A673 (cell line): ENCODE results near the gene HOMER3. TPM values are rescaled to one million over a fixed set of nuclear protein-coding genes. Genes with fewer than 3 reads are reported as not detected.
A peak's percentile ranks its signal among the peaks of the same experiment; 100 is the strongest.

Experiments used
- BruUV-seq: library from RNA; stranded (reverse); fragments of 400-500 nt; replicated peaks from 2 replicates; lab custom pipeline; 2021; lab: Mats Ljungman, UMichigan
- CTCF ChIA-PET: fragments of 300-600 bp; sonication (Branson Sonifier 250); formaldehyde crosslinking; loops from one replicate; lab custom pipeline; 2022; ENCODE audit warnings: antibody characterized with exemption; lab: Charles Lee
- POLR2A ChIA-PET: fragments of 300-600 bp; sonication (Branson Sonifier 250); formaldehyde crosslinking; loops from one replicate; lab custom pipeline; 2022; ENCODE audit warnings: antibody characterized with exemption; ENCODE audit not compliant: low non-redundant PET; lab: Charles Lee
- DNase-seq: peaks from one replicate; pipeline ENCODE4 v3.0.0-alpha.2; 2015; ENCODE audit warnings: low spot score
- H3K27ac ChIP-seq: fragments of 200-600 bp; sonication (generic); 2 replicates; pipeline ENCODE4 v1.5.1; 2016; ENCODE audit warnings: mixed run types, low read depth, mild to moderate bottlenecking, mixed read lengths, antibody characterized with exemption, low read length; ENCODE audit not compliant: poor library complexity, severe bottlenecking
- H3K27me3 ChIP-seq: fragments of 200-600 bp; sonication (generic); replicated peaks from 2 replicates; pipeline ENCODE4 v1.6.1; 2017; ENCODE audit warnings: mixed run types, low read depth, mild to moderate bottlenecking, mixed read lengths, antibody characterized with exemption, low read length; ENCODE audit not compliant: insufficient read depth, poor library complexity
- H3K36me3 ChIP-seq: fragments of 200-600 bp; sonication (generic); 2 replicates; pipeline ENCODE4 v1.6.1; 2016; ENCODE audit warnings: mixed run types, mild to moderate bottlenecking, mixed read lengths, antibody characterized with exemption, low read length; ENCODE audit not compliant: insufficient read depth, poor library complexity, severe bottlenecking
- H3K4me1 ChIP-seq: fragments of 200-600 bp; sonication (generic); 2 replicates; pipeline ENCODE4 v1.6.1; 2017; ENCODE audit warnings: mixed run types, mild to moderate bottlenecking, mixed read lengths, antibody characterized with exemption, low read length; ENCODE audit not compliant: insufficient read depth, poor library complexity, severe bottlenecking
- H3K4me3 ChIP-seq: fragments of 200-600 bp; sonication (generic); 2 replicates; pipeline ENCODE4 v1.5.1; 2016; ENCODE audit warnings: low read depth, mixed run types, mild to moderate bottlenecking, mixed read lengths, low read length; ENCODE audit not compliant: poor library complexity, severe bottlenecking
- H3K9me3 ChIP-seq: fragments of 200-600 bp; sonication (generic); 2 replicates; pipeline ENCODE4 v1.6.1; 2016; ENCODE audit warnings: mixed run types, low read depth, mild to moderate bottlenecking, mixed read lengths, antibody characterized with exemption, low read length; ENCODE audit not compliant: poor library complexity, severe bottlenecking
- EZH2 ChIP-seq: fragments of 200-600 bp; sonication (generic); IDR thresholded peaks from 2 replicates; pipeline ENCODE4 v1.6.1; 2017; ENCODE audit warnings: borderline replicate concordance, low read depth, mild to moderate bottlenecking, mixed read lengths, antibody characterized with exemption, low read length; ENCODE audit not compliant: poor library complexity, severe bottlenecking
- intact Hi-C: fragments of 100-400 bp; cut with micrococcal nuclease; formaldehyde crosslinking; loops from one replicate; pipeline ENCODE4 v1.10.0; 2022; ENCODE audit not compliant: unreplicated experiment
- total RNA-seq: library from RNA; stranded (reverse); gene quantifications from 2 replicates; pipeline ENCODE4 v1.2.3, GENCODE V29; 2021
- TF ChIP-seq, protein P1 (sequence below): fragments of 300-800, 200-600 bp; sonication (generic); conservative IDR thresholded peaks from 2 replicates; pipeline ENCODE4 v1.5.1; 2017; ENCODE audit warnings: low read depth, mild to moderate bottlenecking, antibody characterized with exemption, low read length, moderate library complexity, mixed read lengths

HOMER3 gene
- total RNA-seq, 1 experiment from 2014 or later, result 23.9 TPM

DNA sequence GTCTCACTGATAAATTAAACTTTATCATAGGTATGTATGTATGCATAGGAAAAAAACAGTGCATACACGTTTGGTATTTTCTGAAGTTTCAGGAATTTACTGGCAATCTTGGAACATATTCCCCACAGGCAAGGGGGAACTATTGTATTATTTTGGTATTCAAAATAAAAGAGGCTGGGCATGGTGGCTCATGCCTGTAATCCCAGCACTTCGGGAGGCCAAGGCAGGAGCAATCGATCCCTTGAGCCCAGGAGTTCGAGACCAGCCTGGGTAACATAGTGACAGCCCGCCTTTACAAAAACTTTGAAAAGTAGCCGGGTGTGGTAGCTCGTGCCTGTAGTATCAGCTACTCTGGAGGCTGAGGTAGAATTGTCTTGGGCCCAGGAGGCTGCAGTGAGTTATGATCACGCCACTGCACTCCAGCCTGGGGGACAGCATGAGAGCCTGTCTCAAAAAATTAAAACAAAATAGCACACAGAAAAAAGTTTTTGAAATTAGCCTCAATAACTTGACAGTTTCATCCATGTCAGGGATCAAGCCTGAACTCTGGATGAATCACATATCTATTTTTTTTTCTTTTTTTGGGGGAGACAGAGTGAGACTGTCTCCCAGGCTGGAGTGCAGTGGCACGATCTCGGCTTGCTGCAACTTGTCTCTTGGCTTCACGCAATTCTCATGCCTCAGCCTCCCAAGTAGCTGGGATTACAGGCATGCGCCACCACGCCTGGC is 29.1 kb upstream of the HOMER3 start:
- intact Hi-C loops, result no loop called here
- ChIA-PET CTCF (no interaction called here), POLR2A (no interaction called here)
- Histone ChIP-seq H3K27ac (peak overlapping the region; percentile 66), H3K4me1 (peaks cover 23% of the 10 kb centered on the region), H3K36me3 (no peaks in the 10 kb centered on the region), H3K4me3 (no peak overlapping the region), H3K27me3 (no peaks in the 10 kb centered on the region), H3K9me3 (no peaks in the 10 kb centered on the region)
- BruUV-seq, result no TSS peak
- TF ChIP-seq, protein P1, sequence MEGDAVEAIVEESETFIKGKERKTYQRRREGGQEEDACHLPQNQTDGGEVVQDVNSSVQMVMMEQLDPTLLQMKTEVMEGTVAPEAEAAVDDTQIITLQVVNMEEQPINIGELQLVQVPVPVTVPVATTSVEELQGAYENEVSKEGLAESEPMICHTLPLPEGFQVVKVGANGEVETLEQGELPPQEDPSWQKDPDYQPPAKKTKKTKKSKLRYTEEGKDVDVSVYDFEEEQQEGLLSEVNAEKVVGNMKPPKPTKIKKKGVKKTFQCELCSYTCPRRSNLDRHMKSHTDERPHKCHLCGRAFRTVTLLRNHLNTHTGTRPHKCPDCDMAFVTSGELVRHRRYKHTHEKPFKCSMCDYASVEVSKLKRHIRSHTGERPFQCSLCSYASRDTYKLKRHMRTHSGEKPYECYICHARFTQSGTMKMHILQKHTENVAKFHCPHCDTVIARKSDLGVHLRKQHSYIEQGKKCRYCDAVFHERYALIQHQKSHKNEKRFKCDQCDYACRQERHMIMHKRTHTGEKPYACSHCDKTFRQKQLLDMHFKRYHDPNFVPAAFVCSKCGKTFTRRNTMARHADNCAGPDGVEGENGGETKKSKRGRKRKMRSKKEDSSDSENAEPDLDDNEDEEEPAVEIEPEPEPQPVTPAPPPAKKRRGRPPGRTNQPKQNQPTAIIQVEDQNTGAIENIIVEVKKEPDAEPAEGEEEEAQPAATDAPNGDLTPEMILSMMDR, result no peak
- TF ChIP-seq EZH2, result no peak
- peak; percentile 50 for DNase-seq

DNA sequence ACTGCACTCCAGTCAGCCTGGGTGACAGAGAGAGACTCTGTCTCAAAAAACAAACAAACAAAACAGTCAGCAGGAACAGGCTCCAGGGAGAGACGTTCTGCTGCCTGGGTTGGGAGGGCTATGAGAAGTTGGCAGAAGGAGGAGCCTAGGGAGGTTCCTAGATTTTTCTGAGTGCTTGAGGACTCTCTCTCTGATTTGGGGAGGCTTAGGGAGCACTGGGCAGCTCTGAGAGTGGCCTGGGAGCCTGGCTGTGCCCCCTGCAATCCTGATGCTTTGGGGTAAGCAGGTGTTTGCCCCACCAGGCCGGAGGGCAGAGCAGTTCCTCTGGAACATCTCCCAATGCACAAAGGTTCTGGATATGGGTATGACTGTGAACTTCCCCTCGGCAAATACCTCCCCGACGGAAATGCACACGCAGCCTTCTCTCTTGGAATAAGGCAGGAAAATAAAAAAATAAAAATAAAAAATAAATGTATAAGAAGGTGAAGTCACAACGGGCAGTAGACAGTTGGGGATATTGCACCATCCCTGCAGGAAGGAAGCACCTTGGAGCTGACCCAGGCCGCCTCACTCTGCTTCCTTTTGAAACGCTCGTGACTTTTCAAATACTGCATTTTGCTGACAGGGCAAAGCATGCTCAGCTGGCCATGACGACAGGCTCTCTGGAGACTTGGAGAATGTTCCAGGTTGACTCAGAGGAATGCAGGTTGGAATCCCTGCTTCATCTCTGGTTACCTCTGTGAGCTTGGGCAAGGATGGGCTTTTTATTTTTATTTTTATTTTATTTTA is 26.5 kb upstream of the HOMER3 start:
- H3K27me3 ChIP-seq, result no peaks in the 10 kb centered on the region
- H3K4me3 ChIP-seq, result no peak overlapping the region
- H3K9me3 ChIP-seq, result no peaks in the 10 kb centered on the region
- no TSS peak for BruUV-seq
- no peak for DNase-seq
- H3K36me3 ChIP-seq, result no peaks in the 10 kb centered on the region
- ChIA-PET CTCF (no interaction called here), POLR2A (no interaction called here)
- TF ChIP-seq, protein P1, result no peak
- TF ChIP-seq EZH2, result no peak
- peak overlapping the region; percentile 30 for H3K27ac ChIP-seq
- intact Hi-C loops, result no loop called here
- H3K4me1 ChIP-seq, result peaks cover 22% of the 10 kb centered on the region

DNA sequence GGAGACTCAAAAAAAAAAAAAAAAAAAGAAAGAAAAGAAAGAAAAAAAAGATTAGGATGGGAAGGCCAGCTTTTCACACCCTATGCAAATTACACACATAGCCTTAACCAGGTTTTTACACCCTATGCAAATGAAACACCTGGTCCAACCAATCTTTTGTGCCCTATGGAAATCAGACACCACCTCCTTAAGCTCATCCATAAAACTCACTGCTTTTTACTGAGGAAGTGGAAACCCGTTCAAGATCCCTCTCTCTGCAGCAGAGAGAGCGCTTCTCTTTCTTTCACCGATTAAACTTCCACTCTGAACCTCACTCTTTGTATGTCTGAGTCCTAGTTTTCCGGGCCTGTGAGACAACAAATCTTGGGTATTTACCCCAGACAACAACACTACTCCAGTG is 25.3 kb upstream of the HOMER3 start:
- no peaks in the 10 kb centered on the region for H3K27me3 ChIP-seq
- H3K36me3 ChIP-seq, result no peaks in the 10 kb centered on the region
- H3K4me1 ChIP-seq, result peaks cover 15% of the 10 kb centered on the region
- ChIA-PET POLR2A (interaction anchor here (0.7 kb wide), 1 partner anchor 528 kb away, joined by 12 read pairs; no protein-coding TSS in a partner anchor), CTCF (interaction anchor here (1.0 kb wide), 1 partner anchor 21 kb away, joined by 3 read pairs; no protein-coding TSS in a partner anchor)
- H3K27ac ChIP-seq, result no peak overlapping the region
- no peak overlapping the region for H3K4me3 ChIP-seq
- DNase-seq, result no peak
- intact Hi-C loops, result no loop called here
- TF ChIP-seq, protein P1, result no peak
- TF ChIP-seq EZH2, result no peak
- no TSS peak for BruUV-seq
- H3K9me3 ChIP-seq, result no peaks in the 10 kb centered on the region
